ENCODE results near the gene MYO7B. TPM values are rescaled to one million over a fixed set of nuclear protein-coding genes. Genes with fewer than 3 reads are reported as not detected.

Gene MYO7B
- polyA plus RNA-seq, 2 of the 4 experiments (the other 2 are of a cell fraction): 0.04 to 0.09 TPM

GRCh38 chr2:127606625-127607398, 71.3 kb downstream of the MYO7B start:
- CTCF ChIA-PET: interaction anchor here (1.4 kb wide), 2 partner anchors 15 to 69 kb away, joined by 3 to 7 read pairs; partner anchors contain the start of gene LIMS2
- no peaks in the 10 kb centered on the region for H3K4me1 ChIP-seq

GRCh38 chr2:127607399-127607908, 72.0 kb downstream of the MYO7B start:
- DNase-seq (ENCODE audit: low read depth in 1 of 2, low spot score in 1 of 2) (no peak), ATAC-seq (no peak), FAIRE-seq (no peak)
- POLR2A ChIA-PET: no interaction called here
- Histone ChIP-seq H3K4me1 (no peaks in the 10 kb centered on the region), H3K4me2 (no peak overlapping the region), H3K9me3 (peaks cover 23% of the 10 kb centered on the region; the same call in 2 of the 3 replicates), H3K4me3 (no peak overlapping the region), H3K27ac (no peak overlapping the region)
- TF ChIP-seq JUNB (IDR thresholded peaks at IDR 0.05): no peak
- no peak for TF ChIP-seq HDAC2 (IDR thresholded peaks at IDR 0.05)
- TF ChIP-seq CHD2 (IDR thresholded peaks at IDR 0.05; ENCODE audit: low read length, partially characterized antibody): no peak
- no peak for TF ChIP-seq BCL3 (IDR thresholded peaks at IDR 0.05)
- no peak for TF ChIP-seq NFE2L2 (conservative IDR thresholded peaks at IDR 0.05; ENCODE audit: low read length)
- TF ChIP-seq NPAS2 (CRISPR knock-in tag; IDR thresholded peaks at IDR 0.05; ENCODE audit: borderline replicate concordance): no peak
- no peak for TF ChIP-seq CBX8 (IDR thresholded peaks at IDR 0.05)
- TF ChIP-seq MAFK (IDR thresholded peaks at IDR 0.05; ENCODE audit: partially characterized antibody): no peak
- WGBS (ENCODE audit: missing lambda C conversion rate): 71% methylated on average over 9 of the region's 9 CpGs
- CTCF ChIA-PET: interaction anchor here (1.4 kb wide), 1 partner anchor 68 kb away, joined by 3 read pairs; the partner anchor contains the start of gene LIMS2

More at GRCh38 chr2:127606625-127607398, 71.3 kb downstream of the MYO7B start:
- POLR2A ChIA-PET: no interaction called here
- no peak overlapping the region for H3K4me2 ChIP-seq
- WGBS (ENCODE audit: missing lambda C conversion rate): 74% methylated on average over 14 of the region's 17 CpGs
- DNase-seq (ENCODE audit: low read depth in 1 of 2, low spot score in 1 of 2) (no peak), ATAC-seq (no peak), FAIRE-seq (no peak)
- TF ChIP-seq NPAS2 (CRISPR knock-in tag; IDR thresholded peaks at IDR 0.05; ENCODE audit: borderline replicate concordance) (no peak), MAFK (IDR thresholded peaks at IDR 0.05; ENCODE audit: partially characterized antibody) (peak; percentile 49)
- H3K9me3 ChIP-seq: peaks cover 23% of the 10 kb centered on the region
- no peak overlapping the region for H3K4me3 ChIP-seq
- no peak overlapping the region for H3K27ac ChIP-seq

- Histone ChIP-seq H3K4me2 (no peak overlapping the region), H3K9me3 (peaks cover 24% of the 10 kb centered on the region), H3K4me3 (no peak overlapping the region), H3K4me1 (no peaks in the 10 kb centered on the region), H3K27ac (no peak overlapping the region)
- FAIRE-seq (no peak), ATAC-seq (peak; percentile 20 to 38; a peak in 3 of 6 replicates), DNase-seq (ENCODE audit: low read depth in 1 of 2, low spot score in 1 of 2) (no peak)
- ChIA-PET CTCF (interaction anchor here (0.7 kb wide), 1 partner anchor 17 kb away, joined by 3 read pairs; no protein-coding TSS in a partner anchor), POLR2A (no interaction called here)
- no peak for TF ChIP-seq MAX (IDR thresholded peaks at IDR 0.05)
- WGBS (ENCODE audit: missing lambda C conversion rate): 57% methylated on average over 14 of the region's 25 CpGs
Measured at GRCh38 chr2:127608061-127609030, 72.9 kb downstream of the MYO7B start.

- Histone ChIP-seq H3K4me1 (no peaks in the 10 kb centered on the region), H3K4me2 (no peak overlapping the region), H3K4me3 (no peak overlapping the region), H3K27ac (no peak overlapping the region), H3K9me3 (peaks cover 30% of the 10 kb centered on the region)
- ChIA-PET CTCF (interaction anchor here (0.6 to 2.7 kb wide), 4 partner anchors 18 to 1111 kb away, joined by 3 to 11 read pairs (median 6); no protein-coding TSS in a partner anchor), POLR2A (no interaction called here)
- WGBS (ENCODE audit: missing lambda C conversion rate): 75% methylated on average over 14 of the region's 24 CpGs
- no peak for FAIRE-seq
- no peak for TF ChIP-seq CBX2 (IDR thresholded peaks at IDR 0.05; ENCODE audit: borderline replicate concordance, low read depth)
- no peak for TF ChIP-seq ESRRA (IDR thresholded peaks at IDR 0.05; ENCODE audit: borderline replicate concordance, low read length)
- peak in 1 of 2 experiments; percentile 45; a peak in 3 of 6 replicates for ATAC-seq
- no peak for DNase-seq (ENCODE audit: low read depth in 1 of 2, low spot score in 1 of 2)
Measured at GRCh38 chr2:127609031-127609751, 73.7 kb downstream of the MYO7B start.

All from A549 (cell line).